Measurements from ENCODE around the gene ITPR1.

The ITPR1 gene

GRCh38 chr3:4674216-4674615 lies 181.1 kb downstream of the ITPR1 start:
- no peak for DNase-seq (ENCODE audit: extremely low read depth in 1 of 2, low read depth in 1 of 2)

GRCh38 chr3:4675704-4676103 lies 182.6 kb downstream of the ITPR1 start:
- DNase-seq (ENCODE audit: extremely low read depth in 1 of 2, low read depth in 1 of 2), result no peak

GRCh38 chr3:4678320-4678719 lies 185.2 kb downstream of the ITPR1 start:
- no peak for DNase-seq (ENCODE audit: extremely low read depth in 1 of 2, low read depth in 1 of 2)

- no peak for DNase-seq (ENCODE audit: extremely low read depth in 1 of 2, low read depth in 1 of 2)
These were observed 187.1 kb downstream of the ITPR1 start for GRCh38 chr3:4680227-4680691.

GRCh38 chr3:4680871-4681300 lies 187.7 kb downstream of the ITPR1 start:
- DNase-seq (ENCODE audit: extremely low read depth in 1 of 2, low read depth in 1 of 2), result no peak

- DNase-seq (ENCODE audit: extremely low read depth in 1 of 2, low read depth in 1 of 2), result no peak
These were observed 188.2 kb downstream of the ITPR1 start for GRCh38 chr3:4681301-4681700.

- no peak for DNase-seq (ENCODE audit: extremely low read depth in 1 of 2, low read depth in 1 of 2)
These were observed 191.0 kb downstream of the ITPR1 start for GRCh38 chr3:4684117-4684516.

GRCh38 chr3:4684976-4685375 lies 191.8 kb downstream of the ITPR1 start:
- no peak for DNase-seq (ENCODE audit: extremely low read depth in 1 of 2, low read depth in 1 of 2)

GRCh38 chr3:4685673-4686345 lies 192.7 kb downstream of the ITPR1 start:
- no peak for DNase-seq (ENCODE audit: extremely low read depth in 1 of 2, low read depth in 1 of 2)

GRCh38 chr3:4686619-4687018 lies 193.5 kb downstream of the ITPR1 start:
- DNase-seq (ENCODE audit: extremely low read depth in 1 of 2, low read depth in 1 of 2), result no peak

GRCh38 chr3:4687167-4687566 lies 194.0 kb downstream of the ITPR1 start:
- no peak for DNase-seq (ENCODE audit: extremely low read depth in 1 of 2, low read depth in 1 of 2)

GRCh38 chr3:4687596-4687995 lies 194.4 kb downstream of the ITPR1 start:
- DNase-seq (ENCODE audit: extremely low read depth in 1 of 2, low read depth in 1 of 2), result no peak

GRCh38 chr3:4688411-4688810 lies 195.3 kb downstream of the ITPR1 start:
- no peak for DNase-seq (ENCODE audit: extremely low read depth in 1 of 2, low read depth in 1 of 2)

- no peak for DNase-seq (ENCODE audit: extremely low read depth in 1 of 2, low read depth in 1 of 2)
These were observed 195.9 kb downstream of the ITPR1 start for GRCh38 chr3:4689021-4689420.

- no peak for DNase-seq (ENCODE audit: extremely low read depth in 1 of 2, low read depth in 1 of 2)
These were observed 197.1 kb downstream of the ITPR1 start for GRCh38 chr3:4690277-4690676.

- no peak for DNase-seq (ENCODE audit: extremely low read depth in 1 of 2, low read depth in 1 of 2)
These were observed 200.5 kb downstream of the ITPR1 start for GRCh38 chr3:4693620-4694019.

- no peak for DNase-seq (ENCODE audit: extremely low read depth in 1 of 2, low read depth in 1 of 2)
These were observed 202.7 kb downstream of the ITPR1 start for GRCh38 chr3:4695846-4696245.

GRCh38 chr3:4696266-4696665 lies 203.1 kb downstream of the ITPR1 start:
- DNase-seq (ENCODE audit: extremely low read depth in 1 of 2, low read depth in 1 of 2), result no peak

- no peak for DNase-seq (ENCODE audit: extremely low read depth in 1 of 2, low read depth in 1 of 2)
These were observed 205.1 kb downstream of the ITPR1 start for GRCh38 chr3:4698125-4698821.

- no peak for DNase-seq (ENCODE audit: extremely low read depth in 1 of 2, low read depth in 1 of 2)
These were observed 209.9 kb downstream of the ITPR1 start for GRCh38 chr3:4703054-4703480.

- no peak for DNase-seq (ENCODE audit: extremely low read depth in 1 of 2, low read depth in 1 of 2)
These were observed 211.4 kb downstream of the ITPR1 start for GRCh38 chr3:4704552-4704951.

- DNase-seq (ENCODE audit: extremely low read depth in 1 of 2, low read depth in 1 of 2), result no peak
These were observed 214.2 kb downstream of the ITPR1 start for GRCh38 chr3:4707324-4707723.

All from activated CD8-positive, alpha-beta memory T cell treated with anti-CD3 and anti-CD28 coated beads for 1 hour (primary cell).